ENCODE results near the gene MXI1.

GRCh38 chr10:110205051-110205675, 2.2 kb upstream of the MXI1 start:
- TF ChIP-seq CTCF (IDR thresholded peaks at IDR 0.05) (no peak), POLR2AphosphoS5 (IDR thresholded peaks at IDR 0.05) (no peak), EP300 (IDR thresholded peaks at IDR 0.05) (no peak), POLR2A (IDR thresholded peaks at IDR 0.05) (no peak)

Measured in sigmoid colon (tissue), 4 donors.